Karpas-422 (cell line): ENCODE data around the gene MSRB1. TPM values are rescaled to one million over a fixed set of nuclear protein-coding genes. Genes with fewer than 3 reads are reported as not detected.

ENCODE experiments used
- DNase-seq: peaks from one replicate; pipeline ENCODE4 v3.0.0-alpha.2; 2015
- H2AFZ ChIP-seq: fragments of 200-600 bp; sonication (generic); 2 replicates; pipeline ENCODE4 v1.6.1; 2014; ENCODE audit warnings: antibody characterized with exemption, low read length, mixed read lengths
- H3K27ac ChIP-seq: fragments of 200-600 bp; sonication (generic); 2 replicates; pipeline ENCODE4 v1.5.1; 2014; ENCODE audit warnings: mild to moderate bottlenecking, low read length, moderate library complexity
- H3K27me3 ChIP-seq: fragments of 200-600 bp; sonication (generic); 2 replicates; pipeline ENCODE4 v1.6.1; 2014; ENCODE audit warnings: low read length, mixed read lengths
- H3K36me3 ChIP-seq: fragments of 200-600 bp; sonication (generic); 2 replicates; pipeline ENCODE4 v1.6.1; 2014; ENCODE audit warnings: low read length, mixed read lengths; ENCODE audit not compliant: insufficient read depth
- H3K4me1 ChIP-seq: fragments of 200-600 bp; sonication (generic); 2 replicates; pipeline ENCODE4 v1.6.1; 2014; ENCODE audit warnings: mild to moderate bottlenecking, low read length, mixed read lengths
- H3K4me2 ChIP-seq: fragments of 200-600 bp; sonication (generic); 2 replicates; pipeline ENCODE4 v1.6.1; 2014; ENCODE audit warnings: low read length, low read depth, mild to moderate bottlenecking; ENCODE audit not compliant: poor library complexity, severe bottlenecking
- H3K4me3 ChIP-seq: fragments of 200-600 bp; sonication (generic); 2 replicates; pipeline ENCODE4 v1.5.1; 2014; ENCODE audit warnings: mild to moderate bottlenecking, antibody characterized with exemption, low read length, mixed read lengths
- H3K79me2 ChIP-seq: fragments of 200-600 bp; sonication (generic); 2 replicates; pipeline ENCODE4 v1.6.1; 2014; ENCODE audit warnings: mild to moderate bottlenecking, low read length, mixed read lengths
- H3K9ac ChIP-seq: fragments of 200-600 bp; sonication (generic); 2 replicates; pipeline ENCODE4 v1.6.0; 2014; ENCODE audit warnings: low read length
- H3K9me2 ChIP-seq: fragments of 200-600 bp; sonication (generic), shearing (Covaris generic); replicated peaks from 2 replicates; pipeline ENCODE4 v1.6.0; 2014; ENCODE audit warnings: mild to moderate bottlenecking, low read length, moderate library complexity; ENCODE audit not compliant: insufficient read depth
- H3K9me3 ChIP-seq: fragments of 300-700, 200-600 bp; sonication (generic); 2 replicates; pipeline ENCODE4 v1.6.1; 2014; ENCODE audit warnings: low read length, mixed read lengths
- H4K20me1 ChIP-seq: fragments of 200-600 bp; sonication (generic); 2 replicates; pipeline ENCODE4 v1.6.1; 2014; ENCODE audit warnings: mild to moderate bottlenecking, antibody characterized with exemption, low read length, low read depth; ENCODE audit not compliant: insufficient read depth
- total RNA-seq: library from RNA; depleted of rRNA; stranded (reverse); fragments of >200 nt; shearing (Covaris generic); gene quantifications from 2 replicates; pipeline ENCODE4 v1.2.3, GENCODE V29; 2014; ENCODE audit warnings: low replicate concordance

The MSRB1 gene
- total RNA-seq, 1 experiment from 2014 or later, result 4.8 TPM

DNA sequence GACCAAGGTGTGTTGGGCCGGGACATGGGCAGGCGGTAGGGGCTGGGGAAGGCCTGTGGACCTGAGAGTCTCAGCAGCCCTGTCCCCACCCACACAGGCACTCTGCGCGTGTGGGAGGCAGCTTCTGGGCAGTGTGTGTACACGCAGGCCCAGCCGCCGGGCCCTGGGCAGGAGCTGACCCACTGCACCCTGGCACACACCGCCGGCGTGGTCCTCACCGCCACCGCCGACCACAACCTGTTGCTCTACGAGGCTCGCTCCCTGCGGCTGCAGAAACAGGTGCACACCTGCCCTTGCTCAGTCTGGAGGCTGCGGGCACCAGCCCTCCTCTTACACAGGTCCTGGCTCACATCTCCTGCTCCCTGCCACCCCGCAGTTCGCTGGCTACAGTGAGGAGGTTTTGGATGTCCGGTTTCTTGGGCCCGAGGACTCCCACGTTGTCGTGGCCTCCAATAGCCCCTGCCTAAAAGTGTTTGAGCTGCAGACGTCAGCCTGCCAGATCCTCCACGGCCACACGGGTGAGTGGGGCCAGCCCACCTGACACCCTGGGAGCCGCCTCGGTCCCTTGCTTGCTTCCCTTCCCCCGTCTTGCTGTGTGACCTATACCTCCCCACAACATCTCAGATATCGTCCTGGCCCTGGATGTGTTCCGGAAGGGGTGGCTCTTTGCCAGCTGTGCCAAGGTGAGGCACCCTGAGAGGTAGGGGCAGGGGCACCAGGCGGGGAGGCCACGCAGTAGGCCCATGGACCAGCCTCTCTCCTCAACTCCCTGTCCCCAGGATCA is 32.6 kb upstream of the MSRB1 start:
- H3K27ac ChIP-seq, result no peak overlapping the region
- no peak overlapping the region for H2AFZ ChIP-seq
- peaks cover 29% of the 10 kb centered on the region for H3K79me2 ChIP-seq
- H3K4me3 ChIP-seq, result no peak overlapping the region
- H3K9ac ChIP-seq, result no peak overlapping the region
- peaks cover 21% of the 10 kb centered on the region for H3K4me1 ChIP-seq
- H3K36me3 ChIP-seq, result peaks cover 2% of the 10 kb centered on the region; the same call in 1 of the 2 replicates
- DNase-seq, result no peak
- no peaks in the 10 kb centered on the region; the same call in 1 of the 2 replicates for H4K20me1 ChIP-seq
- no peaks in the 10 kb centered on the region for H3K9me2 ChIP-seq
- no peaks in the 10 kb centered on the region for H3K9me3 ChIP-seq
- H3K27me3 ChIP-seq, result no peaks in the 10 kb centered on the region
- H3K4me2 ChIP-seq, result no peak overlapping the region

DNA sequence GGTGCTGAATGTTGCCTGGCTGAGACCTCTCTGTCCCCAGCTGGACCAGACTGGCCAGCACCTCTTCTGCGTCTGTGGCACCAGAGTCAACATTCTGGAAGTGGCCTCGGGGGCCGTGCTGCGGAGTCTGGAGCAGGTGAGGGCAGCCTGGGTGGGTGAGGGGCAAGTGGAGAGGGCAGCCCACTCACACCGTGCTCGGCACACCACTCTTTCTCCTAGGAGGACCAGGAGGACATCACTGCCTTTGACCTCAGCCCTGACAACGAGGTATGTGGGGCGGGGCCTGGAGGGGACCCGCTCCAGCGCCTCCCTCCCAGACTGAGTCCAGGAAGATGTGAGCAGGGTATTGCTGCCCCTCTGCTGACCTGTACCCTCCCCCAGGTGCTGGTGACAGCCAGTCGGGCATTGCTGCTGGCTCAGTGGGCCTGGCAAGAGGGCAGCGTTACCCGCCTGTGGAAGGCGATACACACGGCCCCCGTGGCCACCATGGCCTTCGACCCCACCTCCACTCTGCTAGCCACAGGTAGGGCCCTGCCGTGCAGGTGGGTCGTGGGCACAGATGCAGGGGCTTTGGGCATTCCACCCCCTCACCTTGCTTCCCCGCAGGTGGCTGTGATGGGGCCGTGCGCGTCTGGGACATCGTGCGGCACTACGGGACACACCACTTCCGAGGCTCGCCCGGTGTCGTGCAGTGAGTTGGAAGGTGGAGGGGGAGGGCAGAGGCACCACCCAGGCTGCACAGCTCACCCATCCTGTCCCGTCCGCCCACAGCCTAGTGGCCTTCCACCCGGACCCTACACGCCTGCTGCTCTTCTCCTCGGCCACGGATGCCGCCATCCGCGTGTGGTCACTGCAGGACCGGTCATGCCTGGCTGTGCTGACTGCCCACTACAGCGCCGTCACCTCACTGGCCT is 31.4 kb upstream of the MSRB1 start:
- H3K4me2 ChIP-seq, result no peak overlapping the region
- no peaks in the 10 kb centered on the region for H3K27me3 ChIP-seq
- DNase-seq, result no peak
- no peak overlapping the region for H3K27ac ChIP-seq
- no peak overlapping the region for H2AFZ ChIP-seq
- no peak overlapping the region for H3K4me3 ChIP-seq
- H3K9me3 ChIP-seq, result no peaks in the 10 kb centered on the region
- no peak overlapping the region for H3K9ac ChIP-seq
- H3K9me2 ChIP-seq, result no peaks in the 10 kb centered on the region
- peaks cover 2% of the 10 kb centered on the region; the same call in 1 of the 2 replicates for H3K36me3 ChIP-seq
- peaks cover 21% of the 10 kb centered on the region for H3K4me1 ChIP-seq
- no peaks in the 10 kb centered on the region; the same call in 1 of the 2 replicates for H4K20me1 ChIP-seq
- peaks cover 29% of the 10 kb centered on the region for H3K79me2 ChIP-seq

DNA sequence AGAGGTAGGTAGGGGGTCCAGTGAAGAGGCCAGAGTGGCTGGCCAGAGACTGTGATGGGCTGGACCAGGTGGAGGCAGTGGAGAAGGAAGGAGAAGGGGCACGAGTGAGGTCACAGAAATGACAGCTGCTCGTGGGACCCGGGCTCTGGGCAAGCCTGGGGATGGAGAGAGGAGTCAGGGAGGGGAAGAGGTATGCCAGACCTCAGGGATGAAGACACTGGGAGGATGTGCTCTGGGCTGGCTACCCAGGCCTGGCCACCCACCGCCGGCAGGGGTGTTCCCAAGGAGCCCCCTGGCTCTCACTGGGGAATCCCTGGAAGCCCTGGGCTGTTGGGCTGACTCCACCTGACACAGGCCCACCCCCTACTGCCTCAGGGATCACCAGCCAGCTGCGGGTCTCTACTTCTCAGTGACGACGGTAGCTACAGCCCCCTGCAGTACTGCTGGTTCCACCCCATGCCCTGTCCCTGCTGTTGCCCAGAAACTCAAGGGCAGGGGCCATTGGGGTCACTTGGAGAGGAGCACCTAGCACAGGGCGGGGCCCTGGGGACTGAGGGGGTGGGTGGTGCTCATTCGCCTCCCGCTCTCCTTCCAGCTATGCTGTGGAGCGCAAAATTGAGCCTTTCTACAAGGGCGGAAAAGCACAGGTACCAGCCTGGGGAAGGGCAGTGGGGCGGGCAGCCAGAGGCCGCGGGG is 30.6 kb upstream of the MSRB1 start:
- H3K27ac ChIP-seq, result no peak overlapping the region

DNA sequence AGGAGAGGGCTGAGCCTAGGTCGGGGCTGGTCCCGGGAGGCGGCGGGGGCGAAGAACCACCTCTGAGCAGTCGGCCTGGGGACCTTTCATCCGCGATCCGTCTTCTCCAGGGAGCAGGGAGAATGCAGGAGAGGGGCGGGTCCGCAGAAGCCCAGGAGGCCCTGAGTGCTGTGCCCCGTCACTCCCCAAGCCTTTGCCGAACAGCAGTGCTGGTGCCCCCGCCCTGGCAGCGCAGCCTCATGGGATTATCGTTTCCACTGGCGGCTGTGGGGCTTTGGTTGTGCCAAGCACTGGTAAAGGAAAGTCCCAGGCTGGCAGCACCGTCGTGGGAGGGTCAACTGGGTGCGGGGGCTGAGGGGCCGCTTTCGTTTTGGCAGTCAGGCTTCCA is 29.5 kb upstream of the MSRB1 start:
- peak overlapping the region; percentile 97 for H3K4me2 ChIP-seq
- H3K79me2 ChIP-seq, result peaks cover 29% of the 10 kb centered on the region
- DNase-seq, result peak; percentile 50
- H3K9me3 ChIP-seq, result no peaks in the 10 kb centered on the region
- H3K27ac ChIP-seq, result no peak overlapping the region
- no peaks in the 10 kb centered on the region for H3K36me3 ChIP-seq
- H3K9me2 ChIP-seq, result no peaks in the 10 kb centered on the region
- peak overlapping the region; percentile 94 for H3K4me3 ChIP-seq
- peaks cover 21% of the 10 kb centered on the region for H3K4me1 ChIP-seq
- peak overlapping the region; percentile 100 for H3K9ac ChIP-seq
- no peaks in the 10 kb centered on the region for H3K27me3 ChIP-seq
- no peaks in the 10 kb centered on the region; the same call in 1 of the 2 replicates for H4K20me1 ChIP-seq
- H2AFZ ChIP-seq, result no peak overlapping the region

More for the DNA sequence above, 30.6 kb upstream of the MSRB1 start:
- H3K9ac ChIP-seq, result peak overlapping the region; percentile 100
- no peak overlapping the region for H2AFZ ChIP-seq
- H3K9me3 ChIP-seq, result no peaks in the 10 kb centered on the region
- peaks cover 29% of the 10 kb centered on the region for H3K79me2 ChIP-seq
- DNase-seq, result no peak
- H3K36me3 ChIP-seq, result peaks cover 2% of the 10 kb centered on the region; the same call in 1 of the 2 replicates
- no peaks in the 10 kb centered on the region for H3K9me2 ChIP-seq
- H3K4me3 ChIP-seq, result peak overlapping the region; percentile 94; the same call in 1 of the 2 replicates
- no peaks in the 10 kb centered on the region for H3K27me3 ChIP-seq
- peak overlapping the region; percentile 97 for H3K4me2 ChIP-seq
- H4K20me1 ChIP-seq, result no peaks in the 10 kb centered on the region; the same call in 1 of the 2 replicates
- peaks cover 21% of the 10 kb centered on the region for H3K4me1 ChIP-seq

DNA sequence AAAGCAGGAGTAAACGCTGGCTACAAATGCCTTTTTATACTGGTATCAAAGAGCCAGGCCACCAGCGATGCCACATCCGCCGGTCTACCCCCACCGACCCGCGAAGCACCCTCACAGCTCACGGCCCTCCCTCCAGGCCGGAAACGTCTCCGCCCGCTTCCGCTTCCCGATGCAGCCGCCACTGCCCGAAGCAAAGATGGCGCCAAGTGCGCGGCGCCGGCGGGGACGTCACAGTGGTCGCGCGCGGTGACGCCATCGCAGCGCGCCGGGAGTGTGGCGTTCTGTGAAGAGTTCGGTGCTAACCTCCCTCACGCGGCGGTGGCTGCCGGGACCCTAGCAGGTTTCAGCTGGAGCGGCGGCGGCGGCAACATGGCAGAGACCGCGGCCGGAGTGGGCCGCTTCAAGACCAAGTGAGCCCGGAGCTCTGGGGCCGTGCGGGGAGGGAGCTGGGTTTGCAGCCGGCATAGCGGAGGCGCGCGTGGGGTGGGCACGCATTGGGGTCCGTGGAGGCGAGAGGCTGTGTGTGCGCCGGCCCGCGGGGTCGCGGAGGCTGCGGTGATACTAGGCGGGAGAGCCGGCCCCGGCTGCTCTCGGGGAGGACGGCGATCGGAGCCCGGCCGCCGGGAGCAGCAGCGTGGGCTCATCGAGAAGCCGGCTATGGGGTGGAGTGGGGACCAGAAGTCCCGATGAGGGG is 28.9 kb upstream of the MSRB1 start, which contains the start of gene TBL3:
TSS of gene TBL3 (plus strand) at position 258 of the 694 bp plus-strand sequence. CDS start at position 370, 112 bp downstream.
- H2AFZ ChIP-seq, result peak within 1 kb of the TSS; percentile 79; the same call in 1 of the 2 replicates

DNA sequence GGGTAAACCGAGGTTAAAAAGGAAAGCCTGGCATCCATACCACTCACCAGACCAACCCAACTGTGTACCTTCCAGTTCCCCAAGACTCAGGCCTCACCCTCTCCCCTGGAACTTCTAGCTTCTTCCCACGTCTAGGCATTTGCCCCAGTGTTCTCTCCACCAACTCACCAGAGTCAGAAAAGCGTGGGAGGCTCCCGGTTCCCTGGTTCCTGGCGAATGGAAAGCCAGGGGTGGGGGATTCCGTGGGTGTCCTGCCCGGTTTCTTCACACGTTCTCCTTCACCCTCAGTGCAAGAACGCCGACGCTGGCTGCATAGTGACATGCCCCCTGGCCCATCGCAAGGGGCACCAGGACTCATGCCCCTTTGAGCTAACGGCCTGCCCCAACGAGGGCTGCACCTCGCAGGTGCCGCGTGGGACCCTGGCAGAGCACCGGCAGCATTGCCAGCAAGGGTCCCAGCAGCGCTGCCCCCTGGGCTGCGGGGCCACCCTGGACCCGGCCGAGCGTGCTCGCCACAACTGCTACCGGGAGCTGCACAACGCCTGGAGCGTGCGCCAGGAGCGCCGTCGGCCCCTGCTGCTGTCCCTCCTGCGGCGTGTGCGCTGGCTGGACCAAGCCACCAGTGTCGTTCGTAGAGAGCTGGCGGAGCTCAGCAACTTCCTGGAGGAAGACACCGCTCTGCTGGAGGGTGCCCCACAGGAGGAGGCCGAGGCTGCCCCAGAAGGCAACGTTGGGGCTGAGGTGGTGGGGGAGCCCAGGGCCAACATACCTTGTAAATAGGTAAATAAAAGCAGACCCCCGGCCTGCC is 25.4 kb upstream of the MSRB1 start:
- peaks cover 10% of the 10 kb centered on the region for H3K36me3 ChIP-seq
- H2AFZ ChIP-seq, result no peak overlapping the region
- peaks cover 11% of the 10 kb centered on the region for H4K20me1 ChIP-seq
- no peak overlapping the region for H3K4me3 ChIP-seq
- no peak for DNase-seq
- H3K79me2 ChIP-seq, result peaks cover 48% of the 10 kb centered on the region
- H3K27ac ChIP-seq, result no peak overlapping the region
- H3K9me3 ChIP-seq, result no peaks in the 10 kb centered on the region
- H3K9ac ChIP-seq, result no peak overlapping the region
- no peaks in the 10 kb centered on the region for H3K9me2 ChIP-seq
- H3K4me2 ChIP-seq, result no peak overlapping the region
- H3K4me1 ChIP-seq, result peaks cover 26% of the 10 kb centered on the region
- no peaks in the 10 kb centered on the region for H3K27me3 ChIP-seq

More for the DNA sequence above, 28.9 kb upstream of the MSRB1 start, which contains the start of gene TBL3:
- H3K9me3 ChIP-seq, result no peaks in the 10 kb centered on the region
- H3K9me2 ChIP-seq, result no peaks in the 10 kb centered on the region
- peak within 1 kb of the TSS; percentile 100 for H3K9ac ChIP-seq
- peak; percentile 98 for DNase-seq
- H4K20me1 ChIP-seq, result no peaks in the 10 kb centered on the region; the same call in 1 of the 2 replicates
- peak within 1 kb of the TSS; percentile 97 for H3K4me2 ChIP-seq
- peaks cover 21% of the 10 kb centered on the region for H3K4me1 ChIP-seq
- peak within 1 kb of the TSS; percentile 94 for H3K4me3 ChIP-seq
- H3K27ac ChIP-seq, result peak within 1 kb of the TSS; percentile 81
- H3K27me3 ChIP-seq, result no peaks in the 10 kb centered on the region
- no peaks in the 10 kb centered on the region for H3K36me3 ChIP-seq
- peaks cover 29% of the 10 kb centered on the region for H3K79me2 ChIP-seq

DNA sequence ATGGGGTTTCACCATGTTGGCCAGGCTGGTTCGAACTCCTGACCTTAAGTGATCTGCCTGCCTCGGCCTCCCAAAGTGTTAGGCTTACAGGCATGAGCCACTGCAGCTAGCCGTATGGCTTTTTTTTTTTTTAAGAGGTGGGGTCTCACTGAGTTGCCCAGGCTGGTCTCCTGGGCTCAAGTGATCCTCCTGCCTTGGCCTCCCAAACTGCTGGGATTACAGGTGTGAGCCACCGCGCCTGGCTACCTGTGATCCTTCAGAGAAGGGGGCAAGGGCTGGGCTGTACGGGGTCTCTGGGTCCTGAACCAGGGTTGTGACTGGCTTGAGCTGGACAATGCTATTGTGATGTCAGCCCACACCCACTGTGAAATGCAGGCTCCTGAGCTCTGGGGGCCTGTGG is 23.5 kb upstream of the MSRB1 start, which contains the start of gene RNF151:
TSS of gene RNF151 (plus strand) at position 397 of the 400 bp plus-strand sequence. CDS start 26 bp downstream, outside the sequence.
- Histone ChIP-seq H3K9me3 (no peaks in the 10 kb centered on the region), H3K36me3 (peaks cover 23% of the 10 kb centered on the region), H3K79me2 (peaks cover 38% of the 10 kb centered on the region), H3K9me2 (no peaks in the 10 kb centered on the region), H3K9ac (peak within 1 kb of the TSS; percentile 98), H2AFZ (no peak within 1 kb of the TSS), H3K4me1 (peaks cover 36% of the 10 kb centered on the region), H3K4me3 (peak within 1 kb of the TSS; percentile 81), H3K4me2 (peak within 1 kb of the TSS; percentile 73), H3K27me3 (no peaks in the 10 kb centered on the region), H4K20me1 (peaks cover 19% of the 10 kb centered on the region), H3K27ac (no peak within 1 kb of the TSS; the same call in 1 of the 2 replicates)
- no peak for DNase-seq
